Gastroesophageal sphincter (tissue), 3 donors: ENCODE measurements around the gene TNS3.

Source experiments
- CTCF ChIP-seq, 4 experiments: fragments of 200-600 bp in 2 of 4; fragments of 450-650 bp in 2 of 4; sonication (generic) in 1 of 4; IDR thresholded peaks; one replicate each; pipeline ENCODE4 v1.5.1; 2017 to 2019; ENCODE audit warnings: antibody characterized with exemption in 4 of 4, mild to moderate bottlenecking in 2 of 4, moderate library complexity in 2 of 4
- EP300 ChIP-seq: sonication (generic); formaldehyde crosslinking; IDR thresholded peaks from one replicate; pipeline ENCODE4 v1.6.1; 2017; ENCODE audit warnings: antibody characterized with exemption, mild to moderate bottlenecking
- POLR2A ChIP-seq, 2 donors: fragments of 450-650 bp; IDR thresholded peaks; one replicate each; pipeline ENCODE4 v1.6.1; 2017; ENCODE audit warnings: antibody characterized with exemption in 2 of 2, mild to moderate bottlenecking in 2 of 2, moderate library complexity in 1 of 2

DNA sequence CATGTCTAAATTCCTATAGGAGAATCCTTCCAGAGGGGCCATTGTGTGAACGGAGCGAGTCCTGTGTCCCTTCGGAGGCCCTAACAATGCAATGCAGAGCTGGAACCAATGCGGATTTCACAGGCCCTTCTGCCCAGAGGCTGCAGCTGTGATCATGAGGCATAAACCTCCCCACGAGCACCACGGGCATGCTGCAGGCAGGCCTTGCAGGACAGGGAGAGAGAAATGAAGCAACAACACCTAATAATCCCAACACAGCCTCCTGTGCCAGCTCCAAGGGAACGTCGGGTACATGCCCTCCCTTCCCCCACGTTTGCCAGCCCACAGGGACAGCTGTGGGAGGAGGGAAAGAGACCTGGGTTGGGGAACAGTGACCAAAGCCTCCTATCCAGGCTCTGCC, 74.4 kb downstream of the TNS3 start:
- TF ChIP-seq POLR2A (IDR thresholded peaks at IDR 0.05) (no peak), CTCF (IDR thresholded peaks at IDR 0.05) (no peak), EP300 (no peak)
